ENCODE data around the gene ZBED5. TPM values are rescaled to one million over a fixed set of nuclear protein-coding genes. Genes with fewer than 3 reads are reported as not detected.

The ZBED5 gene
- total RNA-seq, result 13.4 and 16.0 TPM in 2 replicates

DNA sequence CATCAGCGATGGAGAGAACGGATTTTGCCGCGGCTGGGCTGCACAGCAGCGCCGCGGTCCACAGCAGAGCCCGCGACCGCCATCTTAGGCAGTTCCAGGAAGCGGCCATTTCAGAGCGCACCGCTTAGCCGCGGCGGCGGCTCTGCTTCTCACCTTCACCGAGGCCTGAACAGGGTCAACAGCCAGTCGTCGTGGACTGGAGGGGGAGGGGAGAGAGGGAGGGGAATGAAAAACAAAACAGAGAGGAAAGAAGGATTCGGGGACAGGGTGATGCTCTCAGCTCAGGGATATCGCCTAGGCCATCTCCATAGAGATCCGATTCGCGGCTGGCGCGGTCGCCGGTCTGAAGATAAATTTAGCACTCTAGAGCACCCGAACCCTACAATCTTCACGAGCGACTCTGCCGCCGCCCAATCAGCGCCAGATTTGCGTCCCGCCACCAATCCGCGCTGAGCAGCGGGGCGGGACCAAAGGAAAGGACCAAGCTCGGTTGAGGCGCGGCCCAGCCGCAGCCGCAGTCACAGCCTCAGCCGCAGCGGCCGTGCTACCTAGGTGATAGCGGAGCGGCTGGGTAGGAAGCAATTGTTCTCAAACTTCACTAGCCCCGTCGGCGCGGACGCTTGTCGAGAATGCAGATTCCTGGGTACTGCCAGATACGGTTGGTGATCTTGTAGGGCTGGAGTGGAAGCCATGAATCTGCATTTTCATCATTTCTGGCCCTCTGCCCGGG, at the start of gene ZBED5:
Gene ZBED5, minus strand, starts transcription at position 345 of the 730 bp plus-strand sequence. CDS start 3,108 bp downstream, outside the sequence.

DNA sequence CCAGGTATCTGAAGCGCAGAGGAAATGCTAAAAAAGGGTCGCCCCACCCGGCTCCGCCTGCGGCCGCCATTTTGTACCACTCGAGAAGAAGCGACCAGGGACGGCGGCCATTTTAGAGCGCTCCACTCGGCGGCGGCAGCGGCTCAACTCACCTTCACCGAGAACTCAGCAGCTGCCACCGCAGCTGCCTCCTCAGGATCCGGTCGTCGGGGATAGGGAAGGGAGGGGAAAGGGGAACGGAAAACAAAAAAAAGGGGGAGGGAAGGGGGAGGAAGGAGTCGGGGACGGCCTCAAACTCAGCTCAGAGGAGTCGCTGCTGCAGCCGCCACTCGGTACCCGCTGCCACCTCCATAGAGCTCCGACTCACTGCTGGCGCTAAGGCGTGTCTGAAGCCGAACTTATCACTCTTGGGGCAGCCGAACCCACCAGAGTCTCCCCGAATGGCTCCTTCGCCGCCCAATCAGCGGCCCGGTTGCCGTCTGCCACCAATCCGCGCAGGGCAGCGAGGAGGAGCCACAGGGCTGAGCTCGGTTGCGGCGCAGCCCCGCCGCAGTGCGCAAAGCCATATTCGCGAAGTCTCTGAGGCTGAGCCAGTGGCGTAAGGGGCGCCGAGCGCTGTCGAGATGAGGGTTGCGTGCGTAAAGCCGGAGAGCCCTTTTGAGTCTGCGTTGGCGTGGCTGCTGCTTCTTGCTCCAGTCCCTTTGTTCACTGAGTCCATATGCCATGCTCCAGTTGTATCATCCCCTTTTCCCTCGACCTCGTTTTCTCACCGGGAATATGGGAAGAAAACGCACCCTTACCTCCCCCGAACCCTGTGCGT, 49.1 kb downstream of the ZBED5 start, which contains the start of gene EIF4G2:
Gene EIF4G2, minus strand, starts transcription at position 374 of the 820 bp plus-strand sequence.

Other genes with a start within 250 kb of the ZBED5 start
- 0.33 and 6.0 TPM in 2 replicates for gene IRAG1, start 164.3 kb downstream of the ZBED5 start, total RNA-seq
- gene CTR9, start 106.8 kb downstream of the ZBED5 start, total RNA-seq, result 15.1 and 15.5 TPM in 2 replicates
- 354 and 573 TPM in 2 replicates for gene EIF4G2, start 49.1 kb downstream of the ZBED5 start, total RNA-seq